Left ventricle myocardium inferior (tissue), 1 donor: ENCODE measurements around the gene ENTPD8. TPM values are rescaled to one million over a fixed set of nuclear protein-coding genes. Genes with fewer than 3 reads are reported as not detected.

Source experiments
- DNase-seq: peaks from one replicate; pipeline ENCODE4 v3.0.0-alpha.2; 2020
- H3K27ac ChIP-seq: fragments of 200-600 bp; replicated peaks from 2 replicates; pipeline ENCODE4 v1.8.0; 2021
- H3K27me3 ChIP-seq: fragments of 200-600 bp; 2 replicates; pipeline ENCODE4 v1.8.0; 2021; ENCODE audit warnings: low read depth
- H3K36me3 ChIP-seq: fragments of 200-600 bp; 2 replicates; pipeline ENCODE4 v1.8.0; 2021
- H3K4me1 ChIP-seq: fragments of 200-600 bp; 2 replicates; pipeline ENCODE4 v1.8.0; 2021
- H3K4me3 ChIP-seq: fragments of 200-600 bp; 2 replicates; pipeline ENCODE4 v1.8.0; 2021; ENCODE audit warnings: mild to moderate bottlenecking, moderate library complexity
- H3K9me3 ChIP-seq: fragments of 200-600 bp; replicated peaks from 2 replicates; pipeline ENCODE4 v1.8.0; 2021
- intact Hi-C: fragments of 100-400 bp; cut with micrococcal nuclease; formaldehyde crosslinking; loops from one replicate; pipeline ENCODE4 v1.11.0; 2022
- total RNA-seq: library from RNA; stranded (reverse); fragmentation: NEBNext Ultra II Directional; extraction: Animal tissue kit (Norgen Biotek cat#: 25700); gene quantifications from one replicate; pipeline ENCODE4 v1.2.1, GENCODE V29; 2021
- TF ChIP-seq, protein P1 (sequence below): fragments of 200-600 bp; IDR thresholded peaks from 2 replicates; pipeline ENCODE4 v1.8.0; 2021; ENCODE audit warnings: antibody characterized with exemption, mild to moderate bottlenecking, borderline replicate concordance
- donor health status: DM: no; HTN: yes; CAD: no; lungs with severe emphysema.

Gene ENTPD8
- total RNA-seq, 1 donor from 2014 or later: not detected

DNA sequence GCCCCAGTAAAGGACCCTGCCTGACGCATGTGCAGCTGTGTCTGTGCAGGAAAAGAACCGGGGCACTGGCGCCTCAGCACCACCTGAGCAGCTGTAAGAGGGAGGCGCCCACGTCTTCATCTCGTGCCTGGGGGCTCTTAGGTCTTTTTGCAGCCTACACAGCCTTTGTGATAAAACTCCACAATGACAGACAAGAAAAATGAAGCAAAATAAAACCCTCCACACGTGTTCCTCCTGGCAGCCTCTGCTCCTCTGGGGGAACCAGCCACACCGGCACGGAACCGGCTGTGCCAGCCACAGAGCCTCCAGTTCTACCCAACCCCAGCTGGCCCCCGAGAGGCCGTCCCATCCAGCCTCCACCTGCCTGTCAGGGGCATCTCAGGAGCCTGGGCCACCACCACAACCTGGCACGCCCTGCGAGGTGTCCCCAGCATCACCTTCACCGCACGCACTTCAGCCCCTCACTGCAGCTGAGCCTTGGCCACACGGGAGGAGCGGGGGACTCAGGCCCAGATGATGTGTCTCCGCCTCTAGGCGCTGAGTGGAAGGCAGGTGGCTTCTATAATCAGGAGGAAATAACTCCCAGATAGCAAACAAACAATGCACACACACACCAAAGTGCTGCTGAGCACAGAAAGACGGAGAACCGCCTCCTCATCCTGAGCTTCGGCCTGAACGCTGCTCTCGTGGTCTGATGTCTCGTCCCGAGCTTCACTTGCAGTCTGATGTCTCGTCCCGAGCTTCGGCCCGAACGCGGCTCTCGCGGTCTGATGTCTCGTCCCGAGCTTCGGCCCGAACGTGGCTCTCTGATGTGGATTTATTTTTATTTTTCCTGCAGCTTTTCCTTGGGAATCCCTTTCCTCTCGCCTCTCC lies 46.5 kb upstream of the ENTPD8 start:
- Histone ChIP-seq H3K4me3 (no peak overlapping the region), H3K27me3 (no peaks in the 10 kb centered on the region), H3K9me3 (no peaks in the 10 kb centered on the region), H3K27ac (no peak overlapping the region), H3K4me1 (no peaks in the 10 kb centered on the region), H3K36me3 (peaks cover 15% of the 10 kb centered on the region)
- DNase-seq: no peak
- TF ChIP-seq, protein P1, sequence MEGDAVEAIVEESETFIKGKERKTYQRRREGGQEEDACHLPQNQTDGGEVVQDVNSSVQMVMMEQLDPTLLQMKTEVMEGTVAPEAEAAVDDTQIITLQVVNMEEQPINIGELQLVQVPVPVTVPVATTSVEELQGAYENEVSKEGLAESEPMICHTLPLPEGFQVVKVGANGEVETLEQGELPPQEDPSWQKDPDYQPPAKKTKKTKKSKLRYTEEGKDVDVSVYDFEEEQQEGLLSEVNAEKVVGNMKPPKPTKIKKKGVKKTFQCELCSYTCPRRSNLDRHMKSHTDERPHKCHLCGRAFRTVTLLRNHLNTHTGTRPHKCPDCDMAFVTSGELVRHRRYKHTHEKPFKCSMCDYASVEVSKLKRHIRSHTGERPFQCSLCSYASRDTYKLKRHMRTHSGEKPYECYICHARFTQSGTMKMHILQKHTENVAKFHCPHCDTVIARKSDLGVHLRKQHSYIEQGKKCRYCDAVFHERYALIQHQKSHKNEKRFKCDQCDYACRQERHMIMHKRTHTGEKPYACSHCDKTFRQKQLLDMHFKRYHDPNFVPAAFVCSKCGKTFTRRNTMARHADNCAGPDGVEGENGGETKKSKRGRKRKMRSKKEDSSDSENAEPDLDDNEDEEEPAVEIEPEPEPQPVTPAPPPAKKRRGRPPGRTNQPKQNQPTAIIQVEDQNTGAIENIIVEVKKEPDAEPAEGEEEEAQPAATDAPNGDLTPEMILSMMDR: no peak
- intact Hi-C loops: no loop called here

DNA sequence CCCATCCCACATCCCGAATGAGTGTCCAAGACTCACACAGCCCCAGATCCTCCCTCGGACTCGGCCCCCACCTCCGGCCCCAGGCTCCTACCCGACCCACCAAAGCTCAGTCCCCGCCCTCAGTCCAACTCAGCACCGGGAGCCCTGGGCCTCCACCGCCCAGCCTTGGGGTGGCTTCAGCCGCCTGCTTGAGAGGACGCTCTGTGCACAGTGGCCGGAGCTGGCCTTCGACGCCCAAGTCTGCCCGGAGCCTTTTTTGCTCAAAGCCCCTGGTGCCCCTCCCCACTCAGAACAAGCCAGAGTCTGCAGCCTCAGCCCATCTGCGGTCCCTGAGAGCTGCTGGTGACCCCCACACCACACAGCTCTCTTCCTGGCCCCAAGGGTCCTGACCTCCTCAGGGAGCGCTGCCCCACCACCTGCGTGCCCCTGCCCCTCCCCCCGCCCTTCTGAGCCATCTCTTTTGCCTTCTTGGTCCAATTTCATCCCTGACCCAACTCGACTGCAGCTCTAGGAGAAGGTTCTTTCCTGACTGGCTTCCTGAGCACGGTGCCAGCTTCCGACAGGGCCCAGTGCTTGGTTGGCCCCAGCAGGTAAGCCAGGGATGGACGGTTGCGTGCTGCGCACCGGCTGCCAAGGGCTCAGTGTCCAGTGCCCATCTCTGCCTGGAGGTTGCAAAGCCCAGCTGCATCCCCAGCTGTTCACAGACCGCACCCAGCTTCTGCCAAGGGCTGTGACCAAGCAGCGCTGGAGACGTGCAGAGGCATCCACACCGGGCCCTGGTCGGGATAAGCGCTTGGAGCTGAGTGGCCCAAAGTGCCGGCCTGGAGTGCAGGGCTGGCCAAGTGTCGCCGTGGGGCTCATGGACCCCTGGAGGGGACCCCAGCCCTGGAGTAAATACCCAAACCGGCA lies 45.6 kb upstream of the ENTPD8 start:
- Histone ChIP-seq H3K27ac (no peak overlapping the region), H3K27me3 (no peaks in the 10 kb centered on the region), H3K9me3 (no peaks in the 10 kb centered on the region), H3K4me3 (no peak overlapping the region), H3K4me1 (peaks cover 6% of the 10 kb centered on the region), H3K36me3 (peaks cover 13% of the 10 kb centered on the region)
- TF ChIP-seq, protein P1: no peak
- no peak for DNase-seq
- intact Hi-C loops: no loop called here

DNA sequence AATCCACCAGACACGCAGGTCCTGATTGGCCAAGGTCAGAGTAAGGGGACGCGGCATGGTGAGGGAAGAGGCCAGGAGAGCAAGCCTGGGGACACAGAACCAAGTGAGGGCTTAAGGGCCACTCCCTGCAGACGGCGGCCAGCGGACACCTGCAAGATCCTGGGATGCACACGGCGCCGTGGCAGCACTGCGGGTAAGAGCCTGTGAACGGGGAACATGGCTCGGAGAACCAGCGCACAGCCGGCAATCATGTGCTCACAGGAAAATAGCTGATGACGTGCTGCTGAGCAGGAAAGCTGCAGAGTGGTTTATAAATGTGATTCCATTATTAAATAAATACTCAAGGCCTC lies 45.0 kb upstream of the ENTPD8 start:
- TF ChIP-seq, protein P1: no peak
- no peak for DNase-seq
- Histone ChIP-seq H3K36me3 (peaks cover 6% of the 10 kb centered on the region), H3K9me3 (no peaks in the 10 kb centered on the region), H3K4me1 (peaks cover 7% of the 10 kb centered on the region), H3K27me3 (no peaks in the 10 kb centered on the region), H3K4me3 (no peak overlapping the region), H3K27ac (no peak overlapping the region)
- intact Hi-C loops: no loop called here

DNA sequence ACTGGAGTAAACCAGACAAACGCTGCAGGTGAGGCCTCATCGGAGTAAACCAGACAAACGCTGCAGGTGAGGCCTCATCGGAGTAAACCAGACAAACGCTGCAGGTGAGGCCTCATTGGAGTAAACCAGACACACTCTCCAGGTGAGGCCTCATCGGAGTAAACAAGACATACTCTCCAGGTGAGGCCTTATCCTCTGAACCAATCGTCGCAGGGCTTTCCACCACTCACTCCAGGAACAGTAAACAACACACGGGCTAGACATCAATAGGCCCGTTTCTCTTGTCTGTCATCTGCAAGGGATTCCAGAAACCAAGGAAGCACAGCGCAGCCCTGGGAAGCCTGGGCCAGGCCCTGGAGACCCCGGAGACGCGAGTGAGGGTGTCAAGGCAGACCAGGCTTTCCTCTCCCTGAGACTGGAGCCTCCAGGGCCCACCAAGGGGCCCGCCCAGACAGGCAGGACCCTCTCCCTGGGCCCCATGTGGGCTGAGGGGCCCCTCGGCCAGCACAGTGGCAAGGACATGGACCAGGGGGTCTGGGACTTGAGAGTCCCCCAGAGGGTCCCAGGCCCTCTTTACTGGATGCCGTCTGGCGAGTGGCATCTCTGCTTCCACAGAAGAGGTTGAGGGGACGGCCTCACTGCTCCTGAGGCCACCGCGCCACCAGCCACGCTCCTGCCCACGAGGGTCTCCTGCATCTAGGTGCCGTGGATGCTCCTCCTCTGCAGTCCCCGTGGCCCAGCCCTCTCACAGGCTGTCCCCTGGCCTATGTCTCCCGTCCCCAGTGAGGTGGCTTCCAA lies 44.4 kb upstream of the ENTPD8 start:
- peaks cover 7% of the 10 kb centered on the region for H3K4me1 ChIP-seq
- intact Hi-C loops: no loop called here
- DNase-seq: no peak

More for the DNA sequence above, 44.4 kb upstream of the ENTPD8 start:
- Histone ChIP-seq H3K27me3 (no peaks in the 10 kb centered on the region), H3K27ac (no peak overlapping the region), H3K36me3 (peaks cover 4% of the 10 kb centered on the region), H3K4me3 (no peak overlapping the region), H3K9me3 (no peaks in the 10 kb centered on the region)
- TF ChIP-seq, protein P1: no peak
